ENCODE measurements around the gene ANKDD1A.

DNA sequence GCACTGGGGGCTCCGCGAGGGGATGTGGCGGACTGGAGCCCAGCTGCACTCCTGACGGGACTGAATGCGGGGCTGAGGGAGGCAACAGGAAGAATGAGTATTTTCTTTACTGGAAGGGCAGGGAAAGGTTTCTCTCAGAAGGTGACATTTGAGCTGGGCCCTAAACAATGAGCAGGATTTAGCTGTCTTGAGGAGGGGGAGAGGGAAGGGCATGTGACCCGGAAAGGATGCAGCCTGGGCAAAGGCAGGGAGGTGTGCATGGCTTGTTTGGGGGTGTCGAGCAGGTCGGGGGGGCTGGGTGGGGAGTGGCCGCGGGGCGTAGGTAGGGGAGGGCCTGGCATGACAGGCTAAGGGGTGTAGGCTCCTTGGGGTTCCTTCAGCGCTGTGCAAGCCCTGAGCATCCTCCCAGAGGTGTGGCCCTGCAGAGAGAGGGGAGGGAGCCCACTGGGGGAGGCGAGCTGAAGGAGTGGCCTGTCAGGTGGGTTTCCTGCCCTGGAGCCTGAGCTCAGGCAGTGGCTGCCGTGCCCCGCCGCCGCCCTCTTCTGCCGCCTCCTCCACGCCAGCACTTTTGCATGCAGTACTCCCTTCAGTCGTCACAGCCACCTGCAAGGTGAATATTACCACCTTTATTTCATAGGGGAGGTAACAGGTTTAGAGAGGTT is 17.2 kb upstream of the ANKDD1A start:
- TF ChIP-seq, protein P1, sequence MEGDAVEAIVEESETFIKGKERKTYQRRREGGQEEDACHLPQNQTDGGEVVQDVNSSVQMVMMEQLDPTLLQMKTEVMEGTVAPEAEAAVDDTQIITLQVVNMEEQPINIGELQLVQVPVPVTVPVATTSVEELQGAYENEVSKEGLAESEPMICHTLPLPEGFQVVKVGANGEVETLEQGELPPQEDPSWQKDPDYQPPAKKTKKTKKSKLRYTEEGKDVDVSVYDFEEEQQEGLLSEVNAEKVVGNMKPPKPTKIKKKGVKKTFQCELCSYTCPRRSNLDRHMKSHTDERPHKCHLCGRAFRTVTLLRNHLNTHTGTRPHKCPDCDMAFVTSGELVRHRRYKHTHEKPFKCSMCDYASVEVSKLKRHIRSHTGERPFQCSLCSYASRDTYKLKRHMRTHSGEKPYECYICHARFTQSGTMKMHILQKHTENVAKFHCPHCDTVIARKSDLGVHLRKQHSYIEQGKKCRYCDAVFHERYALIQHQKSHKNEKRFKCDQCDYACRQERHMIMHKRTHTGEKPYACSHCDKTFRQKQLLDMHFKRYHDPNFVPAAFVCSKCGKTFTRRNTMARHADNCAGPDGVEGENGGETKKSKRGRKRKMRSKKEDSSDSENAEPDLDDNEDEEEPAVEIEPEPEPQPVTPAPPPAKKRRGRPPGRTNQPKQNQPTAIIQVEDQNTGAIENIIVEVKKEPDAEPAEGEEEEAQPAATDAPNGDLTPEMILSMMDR (IDR thresholded peaks at IDR 0.05) = no peak
- TF ChIP-seq TCF7L2 (IDR thresholded peaks at IDR 0.05; ENCODE audit: low read depth, low read length) = no peak

All from Panc1 (cell line).